ENCODE results near the gene MAST4.

The MAST4 gene

DNA sequence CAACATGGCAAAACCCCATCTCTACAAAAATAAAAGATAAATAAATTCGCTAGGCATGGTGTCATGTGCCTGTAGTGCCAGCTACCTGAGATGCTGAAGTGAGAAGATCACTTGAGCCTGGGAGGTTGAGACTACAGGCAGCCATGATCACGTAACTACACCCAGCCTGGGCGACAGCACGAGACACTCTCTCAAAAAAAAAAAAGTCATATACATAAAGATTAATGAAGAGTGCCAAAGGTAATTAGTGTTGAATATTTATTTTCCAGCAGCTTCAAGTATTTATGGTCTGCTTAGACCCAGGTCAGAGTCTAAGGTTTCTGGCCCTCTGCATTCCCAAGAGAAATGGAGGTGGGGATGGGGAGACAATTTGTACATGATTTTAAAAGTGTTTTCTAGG, 432.7 kb downstream of the MAST4 start:
- Histone ChIP-seq H3K27me3 (ENCODE audit: insufficient read depth, poor library complexity, severe bottlenecking) (no peaks in the 10 kb centered on the region), H3K27ac (replicated peaks) (no peak overlapping the region), H3K4me3 (replicated peaks; ENCODE audit: insufficient read depth, low read length) (no peak overlapping the region)
- TF ChIP-seq, protein P1, sequence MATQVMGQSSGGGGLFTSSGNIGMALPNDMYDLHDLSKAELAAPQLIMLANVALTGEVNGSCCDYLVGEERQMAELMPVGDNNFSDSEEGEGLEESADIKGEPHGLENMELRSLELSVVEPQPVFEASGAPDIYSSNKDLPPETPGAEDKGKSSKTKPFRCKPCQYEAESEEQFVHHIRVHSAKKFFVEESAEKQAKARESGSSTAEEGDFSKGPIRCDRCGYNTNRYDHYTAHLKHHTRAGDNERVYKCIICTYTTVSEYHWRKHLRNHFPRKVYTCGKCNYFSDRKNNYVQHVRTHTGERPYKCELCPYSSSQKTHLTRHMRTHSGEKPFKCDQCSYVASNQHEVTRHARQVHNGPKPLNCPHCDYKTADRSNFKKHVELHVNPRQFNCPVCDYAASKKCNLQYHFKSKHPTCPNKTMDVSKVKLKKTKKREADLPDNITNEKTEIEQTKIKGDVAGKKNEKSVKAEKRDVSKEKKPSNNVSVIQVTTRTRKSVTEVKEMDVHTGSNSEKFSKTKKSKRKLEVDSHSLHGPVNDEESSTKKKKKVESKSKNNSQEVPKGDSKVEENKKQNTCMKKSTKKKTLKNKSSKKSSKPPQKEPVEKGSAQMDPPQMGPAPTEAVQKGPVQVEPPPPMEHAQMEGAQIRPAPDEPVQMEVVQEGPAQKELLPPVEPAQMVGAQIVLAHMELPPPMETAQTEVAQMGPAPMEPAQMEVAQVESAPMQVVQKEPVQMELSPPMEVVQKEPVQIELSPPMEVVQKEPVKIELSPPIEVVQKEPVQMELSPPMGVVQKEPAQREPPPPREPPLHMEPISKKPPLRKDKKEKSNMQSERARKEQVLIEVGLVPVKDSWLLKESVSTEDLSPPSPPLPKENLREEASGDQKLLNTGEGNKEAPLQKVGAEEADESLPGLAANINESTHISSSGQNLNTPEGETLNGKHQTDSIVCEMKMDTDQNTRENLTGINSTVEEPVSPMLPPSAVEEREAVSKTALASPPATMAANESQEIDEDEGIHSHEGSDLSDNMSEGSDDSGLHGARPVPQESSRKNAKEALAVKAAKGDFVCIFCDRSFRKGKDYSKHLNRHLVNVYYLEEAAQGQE (IDR thresholded peaks at IDR 0.05; ENCODE audit: insufficient replicate concordance, low read depth), result no peak
- TF ChIP-seq CTCF (IDR thresholded peaks at IDR 0.05; ENCODE audit: insufficient read depth, low read length) (no peak), GABPA (IDR thresholded peaks at IDR 0.05; ENCODE audit: low read depth) (no peak), POLR2AphosphoS5 (IDR thresholded peaks at IDR 0.05; ENCODE audit: low read depth) (no peak), SPI1 (IDR thresholded peaks at IDR 0.05; ENCODE audit: borderline replicate concordance, low read depth) (no peak)
- DNase-seq (ENCODE audit: low read depth in 1 of 2, low spot score in 1 of 2), result no peak

GRCh38 chr5:67029481-67029880, 433.3 kb downstream of the MAST4 start:
- H3K27ac ChIP-seq (replicated peaks), result no peak overlapping the region
- DNase-seq (ENCODE audit: low read depth in 1 of 2, low spot score in 1 of 2), result no peak

GRCh38 chr5:67030289-67031056, 434.3 kb downstream of the MAST4 start:
- no peak for TF ChIP-seq CTCF (IDR thresholded peaks at IDR 0.05; ENCODE audit: insufficient read depth, low read length)
- TF ChIP-seq POLR2AphosphoS5 (IDR thresholded peaks at IDR 0.05; ENCODE audit: low read depth), result no peak
- no peak for TF ChIP-seq SPI1 (IDR thresholded peaks at IDR 0.05; ENCODE audit: borderline replicate concordance, low read depth)
- no peak for TF ChIP-seq GABPA (IDR thresholded peaks at IDR 0.05; ENCODE audit: low read depth)
- TF ChIP-seq, protein P1 (IDR thresholded peaks at IDR 0.05; ENCODE audit: insufficient replicate concordance, low read depth), result no peak
- no peaks in the 10 kb centered on the region for H3K27me3 ChIP-seq (ENCODE audit: insufficient read depth, poor library complexity, severe bottlenecking)
- no peak for DNase-seq (ENCODE audit: low read depth in 1 of 2, low spot score in 1 of 2)
- H3K27ac ChIP-seq (replicated peaks), result no peak overlapping the region
- no peak overlapping the region for H3K4me3 ChIP-seq (replicated peaks; ENCODE audit: insufficient read depth, low read length)

More at GRCh38 chr5:67029481-67029880, 433.3 kb downstream of the MAST4 start:
- Histone ChIP-seq H3K27me3 (ENCODE audit: insufficient read depth, poor library complexity, severe bottlenecking) (no peaks in the 10 kb centered on the region), H3K4me3 (replicated peaks; ENCODE audit: insufficient read depth, low read length) (no peak overlapping the region)
- TF ChIP-seq, protein P1 (IDR thresholded peaks at IDR 0.05; ENCODE audit: insufficient replicate concordance, low read depth), result no peak
- no peak for TF ChIP-seq SPI1 (IDR thresholded peaks at IDR 0.05; ENCODE audit: borderline replicate concordance, low read depth)
- TF ChIP-seq GABPA (IDR thresholded peaks at IDR 0.05; ENCODE audit: low read depth), result no peak
- no peak for TF ChIP-seq POLR2AphosphoS5 (IDR thresholded peaks at IDR 0.05; ENCODE audit: low read depth)
- no peak for TF ChIP-seq CTCF (IDR thresholded peaks at IDR 0.05; ENCODE audit: insufficient read depth, low read length)
